ENCODE measurements around the gene MAP3K5.

- TF ChIP-seq CTCF (IDR thresholded peaks at IDR 0.05) (no peak), REST (IDR thresholded peaks at IDR 0.05; ENCODE audit: insufficient read depth in 1 of 2, low read depth in 2 of 2, low read length in 1 of 2) (no peak), SIN3A (IDR thresholded peaks at IDR 0.05; ENCODE audit: borderline replicate concordance, insufficient read depth, low read depth, low read length) (no peak), POLR2AphosphoS5 (IDR thresholded peaks at IDR 0.05; ENCODE audit: low read depth, low read length) (no peak), TCF7L2 (IDR thresholded peaks at IDR 0.05; ENCODE audit: low read depth, low read length) (no peak)
Measured at GRCh38 chr6:136751522-136751956, 40.7 kb downstream of the MAP3K5 start.

All from Panc1 (cell line).